Mammary epithelial cell (primary cell): Measurements from ENCODE around the gene ABHD2.

Source experiments
- CTCF ChIP-seq, 2 donors: IDR thresholded peaks in 1 of 2; conservative IDR thresholded peaks in 1 of 2; 2 replicates each; pipeline ENCODE4 v1.5.1; 2011 to 2012; ENCODE audit warnings: inconsistent platforms in 2 of 2, low read length in 2 of 2, mild to moderate bottlenecking in 2 of 2, control low read depth in 1 of 2, low read depth in 1 of 2; ENCODE audit not compliant: insufficient read depth in 1 of 2; ENCODE audit errors: extremely low read depth in 1 of 2
- EZH2 ChIP-seq: IDR thresholded peaks from 2 replicates; pipeline ENCODE4 v1.6.1; 2012; ENCODE audit warnings: low read length, inconsistent platforms, borderline replicate concordance

GRCh38 chr15:89123181-89123525 is 34.9 kb downstream of the ABHD2 start:
- TF ChIP-seq CTCF (conservative IDR thresholded peaks at IDR 0.05 in 1 of 2, IDR thresholded peaks at IDR 0.05 in 1 of 2; ENCODE audit: extremely low read depth in 1 of 2, insufficient read depth in 1 of 2, low read depth in 1 of 2, low read length in 2 of 2) (no peak), EZH2 (no peak)
